ENCODE data around the gene ITM2C. TPM values are rescaled to one million over a fixed set of nuclear protein-coding genes. Genes with fewer than 3 reads are reported as not detected.
A peak's percentile ranks its signal among the peaks of the same experiment; 100 is the strongest.

ITM2C gene
- total and polyA plus RNA-seq, 5 experiments from 2014 or later = 30.9 to 56.7 (median 38.7) TPM

- no peak for DNase-seq
Observed at GRCh38 chr2:230915319-230915718, 50.6 kb downstream of the ITM2C start.

DNA sequence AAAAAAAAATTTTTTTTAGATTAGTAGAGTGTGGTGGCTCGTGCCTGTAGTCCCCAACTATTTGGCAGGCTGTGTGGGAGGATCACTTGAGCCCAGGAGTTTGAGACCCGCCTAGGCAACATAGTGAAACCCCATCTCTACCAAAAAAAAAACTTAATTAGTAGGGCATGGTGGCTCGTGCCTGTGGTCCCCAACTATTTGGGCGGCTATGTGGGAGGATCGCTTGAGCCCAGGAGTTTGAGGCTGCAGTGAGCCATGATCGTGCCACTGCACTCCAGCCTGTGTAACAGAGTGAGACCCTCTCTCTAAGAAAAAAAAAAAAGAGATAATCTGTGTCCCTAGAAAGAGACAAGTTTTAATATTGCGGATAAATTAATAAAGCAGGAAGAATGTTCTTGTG lies 51.5 kb downstream of the ITM2C start:
- no peaks in the 10 kb centered on the region for H3K9me3 Mint-ChIP-seq
- POLR2A ChIA-PET = no interaction called here
- H3K4me3 Mint-ChIP-seq = no peak overlapping the region
- H3K36me3 Mint-ChIP-seq = peaks cover 0 to 2% (median 0%) of the 10 kb centered on the region in 3 donors
- H3K4me1 Mint-ChIP-seq = peaks cover 6 to 48% (median 39%) of the 10 kb centered on the region in 4 donors
- ATAC-seq (no peak), DNase-seq (no peak)
- peaks cover 0 to 2% (median 0%) of the 10 kb centered on the region in 5 donors for H3K27me3 Mint-ChIP-seq
- no peak overlapping the region for H3K27ac Mint-ChIP-seq

More at GRCh38 chr2:230915319-230915718, 50.6 kb downstream of the ITM2C start:
- ATAC-seq = no peak
- peaks cover 0 to 2% (median 0%) of the 10 kb centered on the region in 5 donors for H3K27me3 Mint-ChIP-seq
- POLR2A ChIA-PET = no interaction called here
- peaks cover 0 to 6% (median 2%) of the 10 kb centered on the region in 3 donors for H3K36me3 Mint-ChIP-seq
- peaks cover 6 to 48% (median 37%) of the 10 kb centered on the region in 4 donors for H3K4me1 Mint-ChIP-seq
- H3K4me3 Mint-ChIP-seq = no peak overlapping the region
- no peaks in the 10 kb centered on the region for H3K9me3 Mint-ChIP-seq
- peak overlapping the region in 2 of 10 donors; percentile 15 to 29 for H3K27ac Mint-ChIP-seq

DNA sequence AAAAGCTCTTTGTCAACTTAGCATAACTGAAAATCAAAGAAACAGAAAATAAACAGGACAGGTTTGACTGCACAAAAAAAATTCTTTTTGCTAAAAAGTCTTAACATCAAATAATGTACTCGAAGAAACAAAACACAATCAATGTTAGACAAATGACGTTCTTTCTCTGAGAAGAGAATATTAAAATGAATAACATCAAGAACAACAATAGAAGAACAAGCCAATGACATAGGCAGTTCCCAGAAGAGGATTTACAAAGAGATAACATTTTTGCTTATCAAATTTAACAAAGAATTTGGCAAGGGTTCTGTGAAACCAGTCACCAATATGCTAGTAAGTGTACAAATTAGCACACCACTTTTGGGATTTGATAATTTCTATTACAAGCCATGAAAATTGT lies 54.5 kb downstream of the ITM2C start:
- Mint-ChIP-seq H3K36me3 (peaks cover 0 to 2% (median 0%) of the 10 kb centered on the region in 3 donors), H3K4me1 (peaks cover 16 to 59% (median 56%) of the 10 kb centered on the region in 4 donors), H3K27me3 (no peaks in the 10 kb centered on the region), H3K27ac (peak overlapping the region in 2 of 10 donors; percentile 5 to 57), H3K4me3 (peak overlapping the region in 3 of 10 donors; percentile 9 to 71 (median 21)), H3K9me3 (no peaks in the 10 kb centered on the region)
- DNase-seq (no peak), ATAC-seq (no peak)
- POLR2A ChIA-PET = interaction anchor here (0.6 kb wide), 1 partner anchor 65 kb away, joined by 3 read pairs; no protein-coding TSS in a partner anchor

DNA sequence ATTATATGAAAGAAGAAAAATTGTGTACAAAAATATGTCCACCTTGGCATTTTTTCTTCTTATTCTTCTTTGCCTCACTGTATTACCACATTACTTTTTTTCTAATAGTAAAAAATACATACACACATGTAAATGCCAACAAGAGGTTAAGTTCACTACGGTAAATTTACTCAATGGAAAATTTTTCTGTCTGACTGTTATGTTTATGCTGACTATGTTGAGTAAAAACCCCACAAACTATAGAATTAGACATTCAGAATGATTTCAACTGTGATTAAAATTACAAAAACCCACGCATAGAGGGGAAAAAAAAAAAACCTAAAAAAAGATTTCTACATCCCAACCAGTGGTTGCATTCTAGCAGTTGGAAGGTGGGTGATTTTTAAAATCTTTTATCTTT lies 54.9 kb downstream of the ITM2C start:
- H3K27me3 Mint-ChIP-seq = no peaks in the 10 kb centered on the region
- POLR2A ChIA-PET = no interaction called here
- H3K27ac Mint-ChIP-seq = peak overlapping the region in 2 of 10 donors; percentile 74 to 84
- peaks cover 0 to under 1% (median 0%) of the 10 kb centered on the region in 3 donors for H3K36me3 Mint-ChIP-seq
- peak overlapping the region in 6 of 10 donors; percentile 18 to 82 (median 36) for H3K4me3 Mint-ChIP-seq
- ATAC-seq = no peak
- no peaks in the 10 kb centered on the region for H3K9me3 Mint-ChIP-seq
- no peak for DNase-seq
- peaks cover 16 to 62% (median 58%) of the 10 kb centered on the region in 4 donors for H3K4me1 Mint-ChIP-seq

GRCh38 chr2:230920167-230920566 lies 55.4 kb downstream of the ITM2C start:
- DNase-seq (no peak), ATAC-seq (no peak)
- no peaks in the 10 kb centered on the region for H3K27me3 Mint-ChIP-seq
- H3K36me3 Mint-ChIP-seq = no peaks in the 10 kb centered on the region
- peak overlapping the region in 4 of 10 donors; percentile 23 to 84 (median 59) for H3K27ac Mint-ChIP-seq
- POLR2A ChIA-PET = no interaction called here
- H3K4me3 Mint-ChIP-seq = peak overlapping the region in 8 of 10 donors; percentile 9 to 82 (median 40)
- peaks cover 20 to 67% (median 61%) of the 10 kb centered on the region in 4 donors for H3K4me1 Mint-ChIP-seq
- H3K9me3 Mint-ChIP-seq = no peaks in the 10 kb centered on the region

DNA sequence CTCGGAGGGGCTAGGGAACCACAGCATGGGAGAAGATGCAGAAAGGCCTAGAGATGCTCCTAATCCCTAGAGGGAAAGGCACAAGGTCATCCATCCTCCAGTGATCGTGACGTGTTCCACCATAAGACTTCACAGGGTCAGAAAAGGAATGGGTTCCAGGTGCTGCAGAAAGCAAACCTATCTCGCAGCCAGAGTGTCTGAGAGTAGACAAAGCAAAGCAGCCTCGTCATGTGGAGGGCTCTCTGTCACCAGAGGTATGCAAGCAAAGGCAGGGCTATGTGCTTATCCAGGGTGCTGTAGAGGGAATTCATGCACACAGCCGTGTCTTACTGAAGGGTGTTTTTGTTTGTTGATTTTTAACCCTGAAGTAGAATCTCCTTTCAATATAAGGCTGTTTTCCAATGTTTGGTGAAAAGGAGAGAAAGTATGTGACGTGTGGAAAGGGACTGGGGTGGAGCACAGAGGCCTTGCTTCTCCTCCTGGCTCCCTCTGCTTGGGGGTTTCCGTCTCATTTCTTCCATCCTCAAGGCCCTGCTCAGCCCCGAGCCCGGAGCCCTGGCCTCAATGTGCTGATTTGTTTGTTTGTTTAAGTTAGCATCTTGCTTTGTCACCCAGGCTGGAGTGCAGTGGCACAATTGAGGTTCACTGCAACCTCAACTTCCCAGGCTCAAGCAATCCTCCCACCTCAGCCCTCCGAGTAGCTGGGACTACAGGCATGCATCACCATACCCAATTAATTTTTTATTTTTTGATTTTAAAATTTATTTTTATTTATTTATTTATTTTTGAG lies 57.3 kb downstream of the ITM2C start:
- ATAC-seq (no peak), DNase-seq (no peak)
- H3K9me3 Mint-ChIP-seq = no peaks in the 10 kb centered on the region
- peak overlapping the region in 7 of 10 donors; percentile 22 to 61 (median 46) for H3K4me3 Mint-ChIP-seq
- H3K4me1 Mint-ChIP-seq = peaks cover 21 to 65% (median 61%) of the 10 kb centered on the region in 4 donors
- POLR2A ChIA-PET = interaction anchor here (0.9 kb wide), 1 partner anchor 9 kb away, joined by 3 read pairs; no protein-coding TSS in a partner anchor
- no peaks in the 10 kb centered on the region for H3K36me3 Mint-ChIP-seq
- H3K27me3 Mint-ChIP-seq = no peaks in the 10 kb centered on the region
- peak overlapping the region in 3 of 10 donors; percentile 31 to 72 (median 40) for H3K27ac Mint-ChIP-seq

GRCh38 chr2:230922951-230923717 lies 58.4 kb downstream of the ITM2C start:
- no peaks in the 10 kb centered on the region for H3K27me3 Mint-ChIP-seq
- no peaks in the 10 kb centered on the region for H3K9me3 Mint-ChIP-seq
- POLR2A ChIA-PET = interaction anchor here (0.7 to 3.7 kb wide), 2 partner anchors 10 to 17 kb away, joined by 3 to 13 read pairs; no protein-coding TSS in a partner anchor
- peak overlapping the region; percentile 14 to 92 (median 52) for H3K4me3 Mint-ChIP-seq
- DNase-seq = no peak
- peaks cover 21 to 66% (median 58%) of the 10 kb centered on the region in 4 donors for H3K4me1 Mint-ChIP-seq
- no peak for ATAC-seq
- peak overlapping the region in 7 of 10 donors; percentile 41 to 92 (median 56) for H3K27ac Mint-ChIP-seq
- H3K36me3 Mint-ChIP-seq = no peaks in the 10 kb centered on the region

DNA sequence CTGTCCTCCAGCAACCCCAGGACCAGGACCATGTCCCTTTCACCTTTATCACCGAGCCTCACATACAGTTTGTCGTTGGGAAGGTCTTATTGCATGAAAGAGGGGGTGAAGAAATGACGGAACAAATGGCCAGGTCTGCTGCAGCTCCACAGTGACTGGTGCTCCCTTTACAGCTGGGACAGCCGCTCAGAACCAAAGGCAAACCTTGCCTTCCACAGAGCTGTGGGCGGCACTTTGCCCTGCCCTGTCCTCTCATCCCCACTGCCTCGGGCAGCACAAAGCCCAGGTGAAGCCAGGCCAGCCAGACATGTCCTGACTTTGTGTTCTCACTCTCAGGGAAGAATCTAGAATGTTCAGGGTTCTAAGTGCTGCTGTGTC lies 59.3 kb downstream of the ITM2C start:
- Mint-ChIP-seq H3K27ac (peak overlapping the region; percentile 62 to 98 (median 94)), H3K4me3 (peak overlapping the region; percentile 83 to 93 (median 90)), H3K27me3 (no peaks in the 10 kb centered on the region), H3K4me1 (peaks cover 21 to 63% (median 56%) of the 10 kb centered on the region in 4 donors), H3K36me3 (no peaks in the 10 kb centered on the region), H3K9me3 (no peaks in the 10 kb centered on the region)
- DNase-seq (no peak), ATAC-seq (no peak)
- POLR2A ChIA-PET = interaction anchor here (1.1 to 3.7 kb wide), 5 partner anchors 10 to 61 kb away, joined by 4 to 13 read pairs (median 5); no protein-coding TSS in a partner anchor

DNA sequence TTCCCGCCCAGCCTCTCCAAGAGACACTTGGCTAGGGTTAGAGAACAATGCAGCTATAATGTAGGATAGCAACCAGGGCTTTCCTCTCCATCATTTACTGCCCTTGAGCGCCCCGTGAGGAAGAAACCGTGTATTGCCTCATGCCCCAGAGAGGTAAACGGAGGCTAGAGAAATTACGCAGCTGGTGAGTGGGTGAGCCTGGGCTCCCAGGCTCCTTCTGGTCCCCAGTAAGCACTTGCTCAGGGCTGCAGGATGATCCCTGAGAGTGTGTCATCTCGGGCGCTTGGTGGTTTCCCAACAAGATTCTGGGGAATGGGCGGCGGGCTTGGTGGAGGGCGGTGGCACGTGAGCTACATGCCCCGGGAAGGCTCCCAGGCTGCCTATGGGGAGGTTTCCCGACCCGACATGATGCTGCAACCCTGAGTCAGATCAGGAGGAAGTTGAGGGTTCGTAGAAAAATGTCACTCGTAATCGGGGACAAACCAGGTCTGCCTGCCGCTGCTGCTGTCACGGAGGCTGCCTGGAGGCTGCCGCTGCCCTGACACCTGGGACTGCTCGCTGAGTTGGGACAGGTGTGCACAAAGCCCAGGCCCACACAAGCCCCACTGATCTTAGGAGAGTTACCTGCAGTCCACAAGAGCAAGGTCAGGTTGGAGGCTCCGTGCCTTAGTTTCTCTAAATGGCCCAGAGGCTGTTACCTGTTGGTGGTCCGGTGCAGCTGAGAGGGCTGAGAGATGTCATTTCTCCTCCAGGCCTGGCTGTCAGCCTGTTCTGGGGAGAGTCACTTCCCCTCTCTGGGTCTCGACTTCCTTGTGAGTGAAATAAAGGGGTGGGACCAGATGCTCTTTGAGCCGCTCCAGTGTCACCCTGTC lies 60.0 kb downstream of the ITM2C start, which contains the start of gene GPR55:
TSS of gene GPR55 (minus strand) at position 773 of the 872 bp plus-strand sequence. CDS start 14,280 bp downstream, outside the sequence.
- Mint-ChIP-seq H3K27ac (peak within 1 kb of the TSS; percentile 92 to 98 (median 94)), H3K9me3 (no peaks in the 10 kb centered on the region), H3K27me3 (no peaks in the 10 kb centered on the region), H3K4me1 (peaks cover 21 to 60% (median 55%) of the 10 kb centered on the region in 4 donors), H3K36me3 (no peaks in the 10 kb centered on the region), H3K4me3 (peak within 1 kb of the TSS; percentile 83 to 93 (median 90))
- peak in 5 of 10 donors; percentile 19 to 65 (median 50) for DNase-seq
- POLR2A ChIA-PET = interaction anchor here (0.6 to 3.7 kb wide), 6 partner anchors 11 to 69 kb away, joined by 3 to 13 read pairs (median 4); no protein-coding TSS in a partner anchor
- ATAC-seq = peak; percentile 83 to 89

GRCh38 chr2:230925443-230925878 lies 60.7 kb downstream of the ITM2C start:
- peak; percentile 50 to 54 for ATAC-seq
- H3K27me3 Mint-ChIP-seq = no peaks in the 10 kb centered on the region
- no peaks in the 10 kb centered on the region for H3K36me3 Mint-ChIP-seq
- POLR2A ChIA-PET = interaction anchor here (0.8 to 3.7 kb wide), 5 partner anchors 12 to 64 kb away, joined by 4 to 13 read pairs (median 5); no protein-coding TSS in a partner anchor
- peaks cover 21 to 54% (median 51%) of the 10 kb centered on the region in 4 donors for H3K4me1 Mint-ChIP-seq
- peak overlapping the region; percentile 92 to 98 (median 94) for H3K27ac Mint-ChIP-seq
- DNase-seq = peak in 1 of 10 donors; percentile 34
- no peaks in the 10 kb centered on the region for H3K9me3 Mint-ChIP-seq
- peak overlapping the region; percentile 83 to 93 (median 90) for H3K4me3 Mint-ChIP-seq

Data from naive thymus-derived CD8-positive, alpha-beta T cell (primary cell).